K562 (cell line): ENCODE measurements around the gene ACO2. TPM values are rescaled to one million over a fixed set of nuclear protein-coding genes. Genes with fewer than 3 reads are reported as not detected.

Source experiments
- AFF1 ChIP-seq, 2 experiments: fragments of 450-650 bp; IDR thresholded peaks; 2 replicates each; pipeline ENCODE4 v1.6.1; 2018; ENCODE audit warnings: mild to moderate bottlenecking in 2 of 2, low read depth in 1 of 2; ENCODE audit not compliant: partially characterized antibody in 2 of 2
- ATF7 ChIP-seq: fragments of 450-650 bp; IDR thresholded peaks from 2 replicates; pipeline ENCODE4 v1.7.1; 2014; ENCODE audit warnings: mild to moderate bottlenecking, moderate library complexity
- BCOR ChIP-seq: fragments of 450-650 bp; IDR thresholded peaks from 2 replicates; pipeline ENCODE4 v1.6.1; 2016
- CLOCK ChIP-seq: fragments of 250-450 bp; sonication (Bioruptor Pico); IDR thresholded peaks from 2 replicates; pipeline ENCODE4 v1.4.0; 2020; ENCODE audit warnings: mild to moderate bottlenecking, moderate library complexity, borderline replicate concordance
- CTBP1 ChIP-seq: fragments of 450-650 bp; IDR thresholded peaks from 2 replicates; pipeline ENCODE4 v1.6.1; 2016; ENCODE audit warnings: borderline replicate concordance
- EP300 ChIP-seq: IDR thresholded peaks from 2 replicates; pipeline ENCODE4 v1.6.1; 2012; ENCODE audit warnings: low read length, improper control_type of control experiment
- GTF2A2 ChIP-seq: IDR thresholded peaks from 2 replicates; pipeline ENCODE4 v1.6.1; 2016; ENCODE audit warnings: mild to moderate bottlenecking, missing genetic modification characterization, missing compliant biosample characterization
- JUND ChIP-seq, 2 experiments: IDR thresholded peaks; 2 replicates in 1 of 2; 3 replicates in 1 of 2; pipeline ENCODE4 v1.6.1; 2011; ENCODE audit warnings: borderline replicate concordance in 2 of 2, low read depth in 2 of 2, low read length in 2 of 2, improper control_type of control experiment in 1 of 2, missing biosample characterization in 1 of 2, missing genetic modification characterization in 1 of 2, missing genetic modification reagents in 1 of 2
- KDM1A ChIP-seq, 2 experiments: fragments of 450-650 bp; IDR thresholded peaks; 2 replicates each; pipeline ENCODE4 v1.6.1; 2016; ENCODE audit warnings: mild to moderate bottlenecking in 2 of 2
- MBD2 ChIP-seq: sonication (generic); IDR thresholded peaks from 2 replicates; pipeline ENCODE4 v1.6.1; 2016; ENCODE audit warnings: low read depth, borderline replicate concordance
- MTA2 ChIP-seq: fragments of 450-650 bp; IDR thresholded peaks from 2 replicates; pipeline ENCODE4 v1.6.1; 2016; ENCODE audit warnings: low read depth
- MTA3 ChIP-seq: fragments of 450-650 bp; formaldehyde crosslinking; IDR thresholded peaks from 2 replicates; pipeline ENCODE4 v1.6.1; 2017; ENCODE audit warnings: mild to moderate bottlenecking, borderline replicate concordance
- NR2C1 ChIP-seq, 2 experiments: fragments of 450-650 bp; IDR thresholded peaks; 2 replicates each; pipeline ENCODE4 v1.6.1; 2017; ENCODE audit warnings: mild to moderate bottlenecking in 2 of 2, antibody characterized with exemption in 1 of 2, inconsistent platforms in 1 of 2, missing compliant biosample characterization in 1 of 2, missing genetic modification characterization in 1 of 2
- OTX1 ChIP-seq: fragments of 450-650 bp; formaldehyde crosslinking; IDR thresholded peaks from 2 replicates; pipeline ENCODE4 v1.4.0; 2022; ENCODE audit warnings: mild to moderate bottlenecking
- TBP ChIP-seq: optimal IDR thresholded peaks from 2 replicates; pipeline ENCODE3; 2011; ENCODE audit warnings: low read depth, low read length, improper control_type of control experiment
- TCF7L2 ChIP-seq: fragments of 150-350 bp; IDR thresholded peaks from 2 replicates; pipeline ENCODE4 v1.6.1; 2016; ENCODE audit warnings: low read depth, mild to moderate bottlenecking, low read length, moderate library complexity
- ZBTB49 ChIP-seq: sonication (generic); formaldehyde crosslinking; IDR thresholded peaks from 2 replicates; pipeline ENCODE4 v1.8.0; 2022; ENCODE audit warnings: missing genetic modification reagents, mild to moderate bottlenecking, borderline replicate concordance
- ZNF384 ChIP-seq: IDR thresholded peaks from 2 replicates; pipeline ENCODE4 v1.6.1; 2012; ENCODE audit warnings: low read depth, low read length, improper control_type of control experiment
- polyA plus RNA-seq, 8 experiments: library from polyadenylated mRNA; depleted of rRNA in 4 of 8; stranded (reverse) in 5 of 8; unstranded in 3 of 8; fragments of >200 nt; fragmentation: Nextera tagmentation in 2 of 8; fragmentation: Illumina TruSeq in 1 of 8; extraction: Ambion mirVana in 2 of 8; extraction: Trizol in 1 of 8; gene quantifications; 2 replicates each; pipeline versions ENCODE4 v1.2.1 to v1.2.3, GENCODE V29; 2011 to 2014; ENCODE audit warnings: inconsistent platforms in 1 of 8, missing spikeins in 1 of 8
- total RNA-seq, 7 experiments: library from RNA; depleted of rRNA in 6 of 7; stranded (reverse); fragments of >200 nt in 6 of 7; fragmentation: Illumina TruSeq in 2 of 7; extraction: Trizol in 2 of 7; gene quantifications; 2 replicates each; pipeline versions ENCODE4 v1.2.1 to v1.2.3, GENCODE V29; 2011 to 2021; ENCODE audit warnings: low replicate concordance in 1 of 7

The ACO2 gene
- total and polyA plus RNA-seq, 9 of the 15 experiments (the other 6 are each of a cell fraction or from before 2014, with no cell fraction given), result 16.2 to 119 (median 43.2) TPM

DNA sequence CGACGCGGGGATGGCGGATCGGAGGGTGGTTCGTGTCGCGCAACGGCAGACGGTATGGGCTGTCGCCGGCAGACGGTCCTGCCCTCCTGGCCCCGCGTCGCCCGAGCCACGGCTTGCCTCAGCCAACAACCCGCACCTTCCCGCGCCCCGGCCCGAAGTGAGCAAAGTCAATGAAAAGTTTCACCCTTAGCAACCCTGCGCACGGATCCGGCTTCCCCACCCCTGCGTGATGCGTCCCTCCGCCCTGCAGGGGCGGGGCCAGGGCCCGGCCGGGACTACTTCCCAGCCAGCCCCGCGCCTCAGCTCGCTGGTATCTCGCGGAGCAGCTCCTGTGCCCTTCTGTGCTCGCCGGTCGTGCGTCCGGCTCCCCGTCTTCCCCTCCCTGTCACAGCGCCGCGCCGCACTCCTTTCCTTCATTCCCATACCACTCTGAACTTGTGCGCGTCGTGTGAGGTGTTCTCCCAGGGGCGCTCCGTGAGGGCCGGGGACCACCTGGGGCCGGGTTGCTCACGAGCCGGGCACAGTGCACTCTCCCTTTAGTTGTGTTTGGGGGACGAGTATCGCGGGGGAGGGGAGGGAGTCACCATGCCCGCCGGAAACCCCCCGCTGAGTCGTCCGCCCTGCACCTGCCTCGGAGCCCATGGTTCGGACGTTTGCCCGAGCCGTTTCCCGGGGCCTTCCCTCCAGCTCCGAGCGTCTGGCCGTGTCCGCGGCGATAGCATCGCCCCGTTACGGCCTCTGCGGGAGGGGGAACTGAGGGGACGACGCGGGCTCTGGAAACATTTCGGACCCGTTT lies 22.1 kb upstream of the ACO2 start, which contains the start of gene TOB2 (continued):
- peak; percentile 6; the same call in 1 of the 2 replicates for TF ChIP-seq OTX1 (CRISPR knock-in tag)
- TF ChIP-seq BCOR, result peak; percentile 62
- 0 out of 2 replicates have a peak, but pooled peaks have one; percentile 24 for TF ChIP-seq ZNF384
- TF ChIP-seq ATF7, result peak; percentile 73
- TF ChIP-seq GTF2A2 (tag), result no peak
- TF ChIP-seq EP300, result peak; percentile 53
- TF ChIP-seq ZBTB49 (CRISPR knock-in tag), result peak; percentile 75; the same call in 1 of the 2 replicates
- TF ChIP-seq TCF7L2, result no peak
- TF ChIP-seq CTBP1, result peak; percentile 73
- TF ChIP-seq MTA2, result 0 out of 2 replicates have a peak, but pooled peaks have one; percentile 13
- peak; percentile 78 for TF ChIP-seq MBD2
- TF ChIP-seq AFF1 (IDR thresholded peaks at IDR 0.05; ENCODE audit: low read depth in 1 of 2, partially characterized antibody in 2 of 2), result peak in 1 of 2 experiments; percentile 38
- peak; percentile 98 for TF ChIP-seq TBP
- no peak for TF ChIP-seq NR2C1 (IDR thresholded peaks at IDR 0.05)
- TF ChIP-seq NR2C1 (tag; IDR thresholded peaks at IDR 0.05), result 0 out of 2 replicates have a peak, but pooled peaks have one; percentile 17
- TF ChIP-seq JUND (IDR thresholded peaks at IDR 0.05; ENCODE audit: borderline replicate concordance, low read depth, low read length), result peak; percentile 79
- peak; percentile 66; the same call in 1 of the 3 replicates for TF ChIP-seq JUND (tag; IDR thresholded peaks at IDR 0.05; ENCODE audit: borderline replicate concordance, low read depth, low read length)
- no peak for TF ChIP-seq KDM1A (IDR thresholded peaks at IDR 0.05)
- no peak for TF ChIP-seq CLOCK (CRISPR knock-in tag)
- TF ChIP-seq MTA3, result peak; percentile 93
